GM12891 (cell line): ENCODE measurements around the gene EMX2.

Experiments used
- PAX5 ChIP-seq: IDR thresholded peaks from 2 replicates; pipeline ENCODE4 v1.6.1; 2011; ENCODE audit warnings: low read length, moderate library complexity, mild to moderate bottlenecking; ENCODE audit not compliant: insufficient read depth, severe bottlenecking
- POLR2A ChIP-seq: IDR thresholded peaks from 2 replicates; pipeline ENCODE4 v1.6.1; 2011; ENCODE audit warnings: low read depth, low read length, control low read depth
- POLR2AphosphoS5 ChIP-seq: IDR thresholded peaks from 2 replicates; pipeline ENCODE4 v1.6.1; 2011; ENCODE audit warnings: low read depth, low read length, control low read depth
- POU2F2 ChIP-seq: IDR thresholded peaks from 2 replicates; pipeline ENCODE4 v1.6.1; 2011; ENCODE audit warnings: low read depth, mild to moderate bottlenecking, control low read depth, low read length, moderate library complexity
- SPI1 ChIP-seq: IDR thresholded peaks from 2 replicates; pipeline ENCODE4 v1.6.1; 2011; ENCODE audit warnings: low read depth, low read length, control low read depth
- TAF1 ChIP-seq: IDR thresholded peaks from 2 replicates; pipeline ENCODE4 v1.6.1; 2011; ENCODE audit warnings: low read depth, low read length, control low read depth

GRCh38 chr10:117503244-117504205, 39.0 kb upstream of the EMX2 start:
- TF ChIP-seq POLR2AphosphoS5 (no peak), POLR2A (no peak), SPI1 (no peak), PAX5 (no peak), TAF1 (no peak), POU2F2 (no peak)
